GM10248 (cell line): ENCODE measurements around the gene ZNF462.

Experiments
- CTCF ChIA-PET: fragments of 300-600 bp; sonication (Branson Sonifier 250); formaldehyde crosslinking; extraction: SDS; loops from one replicate; lab custom pipeline; 2021; ENCODE audit warnings: antibody characterized with exemption; lab: Yijun Ruan, JAX
- POLR2A ChIA-PET: fragments of 350-650 bp; sonication (Branson Sonifier 250); formaldehyde crosslinking; extraction: SDS; loops from one replicate; lab custom pipeline; 2020; ENCODE audit warnings: antibody characterized with exemption; lab: Yijun Ruan, JAX
- DNase-seq: peaks from one replicate; pipeline ENCODE4 v3.0.0; 2012; ENCODE audit errors: extremely low spot score
- TF ChIP-seq, protein P1 (sequence below): IDR thresholded peaks from 2 replicates; pipeline ENCODE4 v1.5.1; 2012; ENCODE audit warnings: mild to moderate bottlenecking, low read depth; ENCODE audit errors: extremely low read depth, missing control alignments, control extremely low read depth

The ZNF462 gene

DNA sequence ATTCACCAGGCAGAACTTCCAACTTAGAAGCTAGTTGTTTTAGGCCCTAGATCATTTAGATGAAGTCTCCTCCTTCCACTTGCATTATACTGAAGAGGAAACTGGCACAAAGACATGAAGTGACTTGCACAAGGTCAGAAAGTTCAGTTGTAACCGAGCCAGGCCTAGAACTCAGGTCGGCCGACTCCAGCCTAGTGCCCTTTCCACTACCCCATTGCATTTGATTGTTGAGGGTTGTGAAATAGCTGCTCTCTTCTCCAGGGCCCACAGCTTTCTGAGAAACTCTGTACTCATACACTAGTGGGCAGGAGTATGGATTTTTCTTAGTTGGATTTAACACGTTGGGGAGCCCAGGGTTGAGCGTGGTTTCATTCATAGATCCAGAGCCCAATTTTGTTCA lies 5.6 kb downstream of the ZNF462 start:
- TF ChIP-seq, protein P1, sequence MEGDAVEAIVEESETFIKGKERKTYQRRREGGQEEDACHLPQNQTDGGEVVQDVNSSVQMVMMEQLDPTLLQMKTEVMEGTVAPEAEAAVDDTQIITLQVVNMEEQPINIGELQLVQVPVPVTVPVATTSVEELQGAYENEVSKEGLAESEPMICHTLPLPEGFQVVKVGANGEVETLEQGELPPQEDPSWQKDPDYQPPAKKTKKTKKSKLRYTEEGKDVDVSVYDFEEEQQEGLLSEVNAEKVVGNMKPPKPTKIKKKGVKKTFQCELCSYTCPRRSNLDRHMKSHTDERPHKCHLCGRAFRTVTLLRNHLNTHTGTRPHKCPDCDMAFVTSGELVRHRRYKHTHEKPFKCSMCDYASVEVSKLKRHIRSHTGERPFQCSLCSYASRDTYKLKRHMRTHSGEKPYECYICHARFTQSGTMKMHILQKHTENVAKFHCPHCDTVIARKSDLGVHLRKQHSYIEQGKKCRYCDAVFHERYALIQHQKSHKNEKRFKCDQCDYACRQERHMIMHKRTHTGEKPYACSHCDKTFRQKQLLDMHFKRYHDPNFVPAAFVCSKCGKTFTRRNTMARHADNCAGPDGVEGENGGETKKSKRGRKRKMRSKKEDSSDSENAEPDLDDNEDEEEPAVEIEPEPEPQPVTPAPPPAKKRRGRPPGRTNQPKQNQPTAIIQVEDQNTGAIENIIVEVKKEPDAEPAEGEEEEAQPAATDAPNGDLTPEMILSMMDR: no peak
- DNase-seq: no peak
- ChIA-PET POLR2A (no interaction called here), CTCF (interaction anchor here (1.0 kb wide), 1 partner anchor 11 kb away, joined by 4 read pairs; no protein-coding TSS in a partner anchor)

DNA sequence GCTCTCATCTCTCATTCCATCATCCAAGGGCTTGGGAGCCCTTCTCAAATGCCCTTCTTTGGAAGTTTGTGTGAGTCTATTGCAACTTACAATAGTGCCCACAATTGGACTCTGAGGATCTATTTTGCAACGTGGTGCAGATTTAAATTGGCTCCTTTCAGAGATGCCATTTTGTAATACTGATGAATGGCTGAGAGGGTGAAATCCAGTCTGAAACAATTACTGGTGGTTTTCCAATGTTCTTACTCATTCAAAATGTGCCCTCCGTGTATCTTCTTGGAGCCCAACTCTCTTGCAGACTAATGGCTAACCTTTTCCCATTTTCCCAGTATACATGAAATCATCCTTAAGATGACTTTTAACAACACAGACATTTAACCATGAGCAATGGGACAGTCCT lies 6.1 kb downstream of the ZNF462 start:
- TF ChIP-seq, protein P1: no peak
- DNase-seq: no peak
- ChIA-PET CTCF (interaction anchor here (1.0 kb wide), 1 partner anchor 11 kb away, joined by 4 read pairs; no protein-coding TSS in a partner anchor), POLR2A (no interaction called here)

DNA sequence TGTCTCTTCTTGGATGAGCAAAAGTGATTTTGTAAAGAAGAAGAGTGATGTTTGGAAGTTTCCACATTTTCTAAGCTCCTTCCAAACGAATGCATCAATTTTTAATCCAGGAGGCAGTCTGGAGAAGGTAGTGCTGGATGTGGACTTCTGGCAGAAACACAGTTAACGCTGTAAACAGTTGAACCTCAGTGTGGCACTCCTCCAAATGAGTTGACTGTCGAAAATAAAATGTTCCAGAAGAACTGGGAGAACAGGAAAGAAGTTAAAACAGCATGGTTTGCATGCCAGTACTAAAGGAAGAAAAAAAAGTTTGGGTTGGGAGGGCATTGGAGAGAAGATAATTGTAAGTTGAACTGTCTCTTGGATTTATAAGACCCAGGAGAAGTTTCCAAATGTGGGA lies 6.5 kb downstream of the ZNF462 start:
- ChIA-PET POLR2A (no interaction called here), CTCF (no interaction called here)
- TF ChIP-seq, protein P1: no peak
- no peak for DNase-seq

DNA sequence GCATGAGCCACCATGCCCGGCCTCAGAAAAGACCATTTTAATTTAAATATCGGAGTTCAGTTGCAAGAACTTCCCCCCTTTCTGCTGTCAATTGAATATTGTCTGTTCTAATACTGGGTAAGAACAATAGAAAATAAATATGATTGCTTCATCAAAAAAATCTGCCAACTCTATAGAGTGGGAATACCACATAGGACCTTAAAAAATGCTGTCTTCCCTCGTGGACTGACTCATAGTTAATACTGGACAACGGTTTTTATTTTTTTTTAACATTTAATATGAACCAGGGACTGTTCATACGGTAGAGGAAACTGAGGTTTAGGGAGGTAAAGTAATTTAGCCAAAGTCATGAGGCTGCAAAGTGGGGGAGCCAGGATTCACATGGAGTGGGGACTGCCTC lies 9.7 kb downstream of the ZNF462 start:
- no peak for DNase-seq
- TF ChIP-seq, protein P1: no peak
- POLR2A ChIA-PET: no interaction called here
- CTCF ChIA-PET: interaction anchor here (1.1 kb wide), 1 partner anchor 41 kb away, joined by 3 read pairs; no protein-coding TSS in a partner anchor

DNA sequence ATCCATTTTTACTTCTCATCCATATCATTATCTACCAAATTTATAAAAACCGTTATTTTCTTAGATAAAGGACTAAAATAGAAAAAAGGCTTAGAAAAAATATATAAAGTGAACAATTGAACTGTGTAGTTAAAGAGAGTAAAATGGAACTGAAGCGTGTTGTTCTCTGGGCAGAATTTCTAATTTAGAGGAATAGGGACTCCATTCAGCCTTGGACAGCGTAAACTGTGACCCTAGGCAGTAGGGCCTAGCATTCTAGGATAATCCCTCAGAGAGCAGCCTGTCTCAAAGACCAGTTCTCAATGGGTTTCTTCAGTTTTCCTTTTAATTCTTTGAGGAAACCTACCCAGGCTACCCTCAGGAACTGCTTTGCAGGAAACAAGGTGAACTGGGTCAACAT lies 11.1 kb downstream of the ZNF462 start:
- no peak for DNase-seq
- TF ChIP-seq, protein P1: no peak
- ChIA-PET POLR2A (no interaction called here), CTCF (no interaction called here)

DNA sequence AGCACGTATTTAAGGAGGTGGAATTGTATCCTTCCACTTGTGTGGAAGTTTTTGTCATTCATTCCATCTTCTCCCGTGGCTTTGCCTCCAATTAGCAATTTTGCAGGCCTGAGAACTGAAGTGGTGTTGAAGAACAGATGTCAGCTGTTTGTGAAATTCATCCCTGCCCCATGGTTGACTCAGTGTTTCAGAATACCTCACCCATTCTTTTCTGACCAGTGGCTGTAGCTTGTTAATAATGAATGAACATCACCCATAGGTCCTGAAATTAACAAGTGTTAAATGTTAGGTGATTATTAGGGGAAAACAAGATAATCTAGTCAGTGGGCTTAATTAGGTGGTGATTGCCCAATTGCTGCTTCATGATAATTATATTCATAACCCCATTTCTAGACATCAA lies 11.7 kb downstream of the ZNF462 start:
- DNase-seq: no peak
- ChIA-PET POLR2A (no interaction called here), CTCF (no interaction called here)
- TF ChIP-seq, protein P1: no peak
